RWPE1 (cell line): ENCODE data around the gene CPSF2.
A peak's percentile ranks its signal among the peaks of the same experiment; 100 is the strongest.

ENCODE experiments used
- CTCF ChIA-PET: fragments of 350-600 bp; sonication (Branson Sonifier 250); formaldehyde crosslinking; extraction: SDS; loops from one replicate; lab custom pipeline; 2021; lab: Yijun Ruan, JAX
- POLR2A ChIA-PET: fragments of 400-600 bp; formaldehyde crosslinking; extraction: SDS; loops from one replicate; lab custom pipeline; 2020; ENCODE audit warnings: antibody characterized with exemption; ENCODE audit not compliant: low non-redundant PET; lab: Yijun Ruan, JAX
- DNase-seq: peaks from one replicate; pipeline ENCODE4 v3.0.0; 2012; ENCODE audit warnings: low spot score
- H3K27ac ChIP-seq: fragments of 450-650 bp; 2 replicates; pipeline ENCODE4 v1.5.1; 2017
- CTCF ChIP-seq: fragments of 450-650 bp; conservative IDR thresholded peaks from 2 replicates; pipeline ENCODE4 v1.5.1; 2017; ENCODE audit warnings: low read depth, mild to moderate bottlenecking

Gene CPSF2

GRCh38 chr14:92121207-92121669 is 531 bp upstream of the CPSF2 start:
- POLR2A ChIA-PET = interaction anchor here (0.5 to 0.8 kb wide), 2 partner anchors 18 to 81 kb away, joined by 3 read pairs; no protein-coding TSS in a partner anchor
- H3K27ac ChIP-seq = peak overlapping the region; percentile 86
- CTCF ChIA-PET = interaction anchor here (0.6 to 2.3 kb wide), 3 partner anchors 15 to 723 kb away, joined by 3 to 18 read pairs (median 3); partner anchors contain the start of gene ATXN3
- TF ChIP-seq CTCF = no peak
- no peak for DNase-seq

- DNase-seq = peak; percentile 22
- no peak for TF ChIP-seq CTCF
- POLR2A ChIA-PET = interaction anchor here (0.7 kb wide), 1 partner anchor 762 kb away, joined by 3 read pairs; no protein-coding TSS in a partner anchor
- CTCF ChIA-PET = interaction anchor here (0.6 to 2.3 kb wide), 4 partner anchors 16 to 559 kb away, joined by 4 to 18 read pairs (median 7); partner anchors contain the start of gene ATXN3
- H3K27ac ChIP-seq = peak overlapping the region; percentile 86
These were observed 545 bp downstream of the CPSF2 start for GRCh38 chr14:92122351-92122677.

- DNase-seq = no peak
- POLR2A ChIA-PET = no interaction called here
- CTCF ChIA-PET = interaction anchor here (0.6 to 2.3 kb wide), 4 partner anchors 16 to 558 kb away, joined by 4 to 18 read pairs (median 7); partner anchors contain the start of gene ATXN3
- H3K27ac ChIP-seq = peak overlapping the region; percentile 86
- no peak for TF ChIP-seq CTCF
These were observed 992 bp downstream of the CPSF2 start for GRCh38 chr14:92122761-92123160.

DNA sequence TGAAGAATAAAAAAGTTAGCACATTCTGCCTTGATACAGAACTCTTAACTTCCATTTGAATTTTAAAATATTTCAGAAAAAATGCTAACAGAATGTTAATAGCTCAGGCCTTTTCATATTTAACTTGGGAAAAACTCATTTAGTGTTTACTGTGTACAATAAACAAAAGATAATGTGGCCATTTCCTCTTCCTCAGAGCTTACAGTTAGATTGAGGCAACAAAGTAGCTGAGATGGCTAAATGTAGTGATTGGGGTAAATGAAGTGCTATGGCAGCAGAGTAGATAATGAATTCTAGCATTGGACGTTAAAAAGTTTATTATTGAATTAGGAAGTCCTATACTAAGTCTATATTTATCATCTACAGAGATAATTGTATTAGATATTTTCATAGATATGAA is 12.7 kb downstream of the CPSF2 start:
- TF ChIP-seq CTCF = no peak
- H3K27ac ChIP-seq = no peak overlapping the region
- DNase-seq = no peak
- POLR2A ChIA-PET = no interaction called here
- CTCF ChIA-PET = interaction anchor here (0.8 to 1.4 kb wide), 3 partner anchors 10 to 378 kb away, joined by 3 to 7 read pairs (median 5); partner anchors contain the start of gene ATXN3

GRCh38 chr14:92135269-92135668 is 13.5 kb downstream of the CPSF2 start:
- ChIA-PET POLR2A (no interaction called here), CTCF (interaction anchor here (0.5 to 1.4 kb wide), 7 partner anchors 9 to 555 kb away, joined by 3 to 7 read pairs (median 4); partner anchors contain the start of gene ATXN3)
- peak; percentile 40 for TF ChIP-seq CTCF
- DNase-seq = no peak
- H3K27ac ChIP-seq = no peak overlapping the region

DNA sequence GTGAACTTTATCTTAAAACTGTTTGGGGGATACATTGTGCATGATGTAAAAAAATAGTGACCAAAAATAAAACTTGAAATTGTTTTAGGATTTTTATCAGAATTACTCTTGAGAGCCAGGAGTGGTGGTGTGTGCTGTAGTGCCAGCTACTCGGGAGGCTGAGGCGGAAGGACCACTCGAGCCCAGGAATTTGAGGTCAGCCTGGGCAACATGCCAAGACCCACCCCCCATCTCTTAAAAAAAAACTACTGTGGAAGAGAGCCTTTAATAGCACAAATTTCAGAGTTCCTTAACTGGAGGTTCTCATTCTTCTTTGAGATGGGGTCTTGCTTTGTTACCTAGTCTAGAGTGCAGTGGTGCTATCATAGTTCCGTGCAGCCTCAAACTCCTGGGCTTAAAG is 21.5 kb downstream of the CPSF2 start:
- no peak for DNase-seq
- no peak for TF ChIP-seq CTCF
- POLR2A ChIA-PET = no interaction called here
- no peak overlapping the region for H3K27ac ChIP-seq
- CTCF ChIA-PET = interaction anchor here (2.4 kb wide), 1 partner anchor 8 kb away, joined by 7 read pairs; no protein-coding TSS in a partner anchor
